Spleen (tissue), 11 donors: ENCODE measurements around the gene KCNA4. TPM values are rescaled to one million over a fixed set of nuclear protein-coding genes. Genes with fewer than 3 reads are reported as not detected.

Source experiments
- DNase-seq: peaks from one replicate; pipeline ENCODE4 v3.0.0-alpha.2; 2020
- H3K27ac ChIP-seq, 8 donors: fragments of 200-600 bp; sonication (generic) in 7 of 8; 1 replicate in 4 of 8; 2 replicates in 4 of 8; pipeline versions ENCODE4 v1.5.0 to v1.8.0; 2016 to 2021; ENCODE audit warnings: inconsistent platforms in 4 of 8, mild to moderate bottlenecking in 4 of 8, moderate library complexity in 1 of 8
- H3K27me3 ChIP-seq, 7 donors: fragments of 200-600 bp; sonication (generic) in 6 of 7; replicated peaks in 1 of 7; 1 replicate in 4 of 7; 2 replicates in 3 of 7; pipeline versions ENCODE4 v1.5.0 to v1.8.0; 2016 to 2021; ENCODE audit warnings: inconsistent platforms in 3 of 7, mild to moderate bottlenecking in 1 of 7
- H3K36me3 ChIP-seq, 6 donors: fragments of 200-600 bp; sonication (generic) in 5 of 6; 1 replicate in 4 of 6; 2 replicates in 2 of 6; pipeline versions ENCODE4 v1.5.0 to v1.8.0; 2016 to 2021; ENCODE audit warnings: inconsistent platforms in 2 of 6
- H3K4me1 ChIP-seq, 6 donors: fragments of 200-600 bp; sonication (generic) in 5 of 6; 1 replicate in 3 of 6; 2 replicates in 3 of 6; pipeline versions ENCODE4 v1.5.0 to v1.8.0; 2016 to 2021; ENCODE audit warnings: inconsistent platforms in 3 of 6
- H3K4me3 ChIP-seq, 8 donors: fragments of 200-600 bp; sonication (generic) in 7 of 8; 1 replicate in 4 of 8; 2 replicates in 4 of 8; pipeline versions ENCODE4 v1.5.0 to v1.8.0; 2016 to 2021; ENCODE audit warnings: inconsistent platforms in 4 of 8, mild to moderate bottlenecking in 4 of 8, moderate library complexity in 2 of 8
- H3K9me3 ChIP-seq, 8 donors: fragments of 200-600 bp; sonication (generic) in 7 of 8; 1 replicate in 4 of 8; 2 replicates in 4 of 8; pipeline versions ENCODE4 v1.5.0 to v1.8.0; 2016 to 2021; ENCODE audit warnings: inconsistent platforms in 4 of 8
- CTCF ChIP-seq, 11 experiments: fragments of 200-600 bp in 7 of 11; fragments of 450-650 bp in 4 of 11; sonication (generic) in 4 of 11; IDR thresholded peaks in 8 of 11; conservative IDR thresholded peaks in 3 of 11; 1 replicate in 7 of 11; 2 replicates in 4 of 11; pipeline versions ENCODE4 v1.4.0 to v1.8.0; 2016 to 2021; ENCODE audit warnings: antibody characterized with exemption in 11 of 11, inconsistent platforms in 4 of 11, mild to moderate bottlenecking in 1 of 11
- POLR2A ChIP-seq, 3 donors: fragments of 450-650 bp; IDR thresholded peaks; one replicate each; pipeline ENCODE4 v1.5.1; 2017; ENCODE audit warnings: antibody characterized with exemption in 3 of 3, mild to moderate bottlenecking in 1 of 3
- POLR2AphosphoS5 ChIP-seq, 3 donors: sonication (generic); formaldehyde crosslinking; IDR thresholded peaks; one replicate each; pipeline ENCODE4 v1.5.1; 2017; ENCODE audit warnings: antibody characterized with exemption in 3 of 3
- WGBS, 5 donors: extraction: QIAGEN DNeasy Blood & Tissue Kit in 3 of 5; methylation state at CpG; one replicate each; pipeline versions ENCODE4 v1.1.5 to v1.1.7; 2013 to 2018; 5-methylcytosine and 5-hydroxymethylcytosine counted together
- intact Hi-C: fragments of 100-400 bp; cut with DNase I; formaldehyde crosslinking; loops from one replicate; pipeline ENCODE4 v1.15.0; 2023; ENCODE audit warnings: low total_unique reads
- polyA plus RNA-seq, 3 donors: library from polyadenylated mRNA; stranded (reverse); fragments of 200-250 nt; gene quantifications; one replicate each; pipeline ENCODE4 v1.2.1, GENCODE V29; 2013
- total RNA-seq, 7 donors: library from RNA; depleted of rRNA in 3 of 7; stranded (reverse); fragments of >200 nt in 3 of 7; fragmentation: NEBNext Ultra II Directional in 4 of 7; extraction: Animal tissue kit (Norgen Biotek cat#: 25700) in 4 of 7; gene quantifications; one replicate each; pipeline versions ENCODE4 v1.1.0 to v1.2.1, GENCODE V29; 2016 to 2021
- donor health status: healthy with polysubstance abuse.
- donor health status: DM: no; HTN: no; CAD: no; lungs with moderate emphysema.
- donor health status: DM: no; HTN: no; CAD: no.
- donor health status: Bipolar disorder and iron deficiency.
- donor health status: healthy.
- donor health status: DM: no; HTN: no; CAD: no.
- donor health status: DM: yes; HTN: yes; CAD: no.

The KCNA4 gene
- total and polyA plus RNA-seq, 10 donors, result not detected

- no peak overlapping the region for H3K4me3 ChIP-seq
- peaks cover 0 to 2% (median 0%) of the 10 kb centered on the region in 8 donors for H3K9me3 ChIP-seq
- TF ChIP-seq CTCF (IDR thresholded peaks at IDR 0.05 in 8 of 11, conservative IDR thresholded peaks at IDR 0.05 in 3 of 11) (no peak), POLR2AphosphoS5 (IDR thresholded peaks at IDR 0.05) (no peak), POLR2A (IDR thresholded peaks at IDR 0.05) (no peak)
- no peaks in the 10 kb centered on the region for H3K4me1 ChIP-seq
- no peaks in the 10 kb centered on the region for H3K27me3 ChIP-seq
- intact Hi-C loops, result no loop called here
- DNase-seq, result no peak
- H3K36me3 ChIP-seq, result no peaks in the 10 kb centered on the region
- WGBS, 5 donors, result 16 to 22% (median 17%) methylated on average over 6 of the region's 6 CpGs
- no peak overlapping the region for H3K27ac ChIP-seq
Measured at GRCh38 chr11:30025396-30026139, 8.7 kb upstream of the KCNA4 start.

- Histone ChIP-seq H3K27me3 (peaks cover 0 to 20% (median 6%) of the 10 kb centered on the region in 7 donors), H3K27ac (no peak overlapping the region), H3K4me1 (no peaks in the 10 kb centered on the region), H3K36me3 (no peaks in the 10 kb centered on the region), H3K9me3 (peaks cover 0 to 2% (median 0%) of the 10 kb centered on the region in 8 donors), H3K4me3 (no peak overlapping the region)
- intact Hi-C loops, result no loop called here
- WGBS, 5 donors, result 38 to 62% (median 43%) methylated on average over 2 of the region's 2 CpGs
- no peak for DNase-seq
- TF ChIP-seq CTCF (IDR thresholded peaks at IDR 0.05 in 8 of 11, conservative IDR thresholded peaks at IDR 0.05 in 3 of 11) (no peak), POLR2A (IDR thresholded peaks at IDR 0.05) (no peak), POLR2AphosphoS5 (IDR thresholded peaks at IDR 0.05) (no peak)
Measured at GRCh38 chr11:30023074-30023473, 6.2 kb upstream of the KCNA4 start.

GRCh38 chr11:30019481-30019880 is 2.7 kb upstream of the KCNA4 start:
- no peak for DNase-seq
- peaks cover 2 to 56% (median 34%) of the 10 kb centered on the region in 7 donors for H3K27me3 ChIP-seq
- no peak overlapping the region for H3K4me3 ChIP-seq
- H3K4me1 ChIP-seq, result peaks cover 0 to 10% (median 4%) of the 10 kb centered on the region in 6 donors
- peaks cover 0 to 10% (median 0%) of the 10 kb centered on the region in 8 donors for H3K9me3 ChIP-seq
- intact Hi-C loops, result no loop called here
- no peak overlapping the region for H3K27ac ChIP-seq
- WGBS, 5 donors, result 34 to 61% (median 44%) methylated on average over 3 of the region's 3 CpGs
- no peaks in the 10 kb centered on the region for H3K36me3 ChIP-seq
- TF ChIP-seq CTCF (IDR thresholded peaks at IDR 0.05 in 8 of 11, conservative IDR thresholded peaks at IDR 0.05 in 3 of 11) (no peak), POLR2A (IDR thresholded peaks at IDR 0.05) (no peak), POLR2AphosphoS5 (IDR thresholded peaks at IDR 0.05) (no peak)

DNA sequence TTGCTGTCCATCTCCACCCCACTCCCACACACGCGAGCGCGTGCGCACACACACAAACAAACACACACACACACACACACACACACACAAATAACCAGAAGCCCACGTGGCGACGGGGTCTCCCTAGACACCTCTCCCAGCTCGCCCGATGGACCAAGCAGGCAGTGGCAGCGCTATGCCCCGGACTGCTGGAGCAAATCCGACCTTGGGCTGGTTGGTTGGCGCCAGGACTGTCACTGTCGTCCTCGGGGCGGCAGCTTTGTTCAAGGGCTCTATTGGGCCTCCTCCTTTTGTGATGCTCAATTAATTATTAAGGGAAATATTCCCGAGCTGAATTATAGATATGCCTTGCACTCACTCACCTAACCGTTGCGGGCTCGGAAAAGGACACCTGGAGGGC is 1.7 kb upstream of the KCNA4 start:
- Histone ChIP-seq H3K9me3 (peaks cover 0 to 10% (median 0%) of the 10 kb centered on the region in 8 donors), H3K36me3 (no peaks in the 10 kb centered on the region), H3K4me1 (peaks cover 0 to 10% (median 4%) of the 10 kb centered on the region in 6 donors), H3K27ac (no peak overlapping the region), H3K27me3 (peaks cover 2 to 63% (median 34%) of the 10 kb centered on the region in 7 donors), H3K4me3 (no peak overlapping the region)
- intact Hi-C loops, result no loop called here
- 12 to 27% (median 19%) methylated on average over 21 of the region's 21 CpGs for WGBS, 5 donors
- DNase-seq, result no peak
- TF ChIP-seq POLR2A (IDR thresholded peaks at IDR 0.05), result no peak
